ENCODE results near the gene PPP1R9A.

DNA sequence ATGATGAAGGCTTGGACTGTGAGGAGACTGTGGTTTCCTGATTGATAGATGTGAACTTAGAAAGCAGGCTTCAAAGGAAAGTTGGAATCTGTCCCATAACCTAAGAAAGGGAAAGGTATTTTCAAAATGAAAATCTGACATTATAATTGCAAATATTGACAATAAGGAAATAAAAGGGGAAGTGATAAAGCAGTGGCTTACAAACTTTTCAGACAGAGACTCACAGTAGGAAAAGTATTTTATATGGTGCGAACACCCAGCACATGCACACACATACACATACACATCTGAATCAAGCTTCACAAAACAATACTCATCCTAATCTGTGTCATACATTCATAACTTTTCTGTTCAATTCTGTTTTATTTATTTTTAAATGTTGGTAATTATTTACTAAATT is 412.2 kb downstream of the PPP1R9A start:
- no peak for TF ChIP-seq RARB (CRISPR knock-in tag; IDR thresholded peaks at IDR 0.05)
- no peak for TF ChIP-seq ARNTL (CRISPR knock-in tag; IDR thresholded peaks at IDR 0.05; ENCODE audit: borderline replicate concordance, low read depth)
- no peak for TF ChIP-seq ZFP30 (CRISPR knock-in tag; IDR thresholded peaks at IDR 0.05)

All from SK-N-SH treated with all-trans-retinoic acid at 6 μM for 48 hours (cell line).